ENCODE data around the gene KIAA0232. TPM values are rescaled to one million over a fixed set of nuclear protein-coding genes. Genes with fewer than 3 reads are reported as not detected.

Gene KIAA0232
- total RNA-seq, 1 experiment from 2014 or later = 28.5 TPM

DNA sequence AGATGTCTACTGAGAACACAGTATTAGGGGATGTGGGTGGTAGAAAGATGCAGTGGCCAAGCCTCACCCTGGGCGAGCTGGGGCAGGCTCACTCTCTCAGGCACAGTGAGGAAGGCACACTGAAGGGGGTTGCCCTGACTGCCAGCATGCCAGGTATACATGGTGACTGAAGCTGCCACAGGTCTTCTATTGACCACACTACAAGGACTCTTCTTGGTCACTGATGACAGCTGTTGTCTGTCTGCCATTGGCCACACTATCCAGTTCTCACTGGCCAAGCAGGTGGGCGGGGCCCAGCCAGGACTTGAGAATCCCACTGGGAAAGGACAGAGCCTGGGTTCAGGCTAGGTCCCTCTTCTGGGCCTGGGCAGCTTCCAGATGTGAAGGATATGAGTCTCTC is 87.4 kb downstream of the KIAA0232 start:
- H2BK15ac ChIP-seq (ENCODE audit: low read depth, low read length) = no peak overlapping the region
- no peak overlapping the region for H2BK20ac ChIP-seq (ENCODE audit: low read depth, low read length, poor library complexity, severe bottlenecking)
- H4K5ac ChIP-seq (ENCODE audit: insufficient read length, low read depth, low read length) = no peak overlapping the region
- no peak overlapping the region for H4K91ac ChIP-seq (ENCODE audit: insufficient read length, low read depth, low read length)
- peaks cover 0 to 4% of the 10 kb centered on the region in 2 experiments; a peak in 1 of 4 replicates for H3K4me1 Mint-ChIP-seq
- no peak overlapping the region for H2AK5ac ChIP-seq (ENCODE audit: insufficient read length, low read length)
- H3K27ac Mint-ChIP-seq = no peak overlapping the region
- H4K8ac ChIP-seq (replicated peaks; ENCODE audit: insufficient read length, low read depth, low read length) = no peak overlapping the region
- no peak overlapping the region for H2BK120ac ChIP-seq (ENCODE audit: low read depth, low read length, poor library complexity, severe bottlenecking)
- no peak overlapping the region for H3K14ac ChIP-seq (ENCODE audit: insufficient read depth, low read length)
- no peaks in the 10 kb centered on the region for H3K79me2 ChIP-seq (ENCODE audit: insufficient read depth, low read length)
- no peaks in the 10 kb centered on the region for H3K4me1 ChIP-seq (ENCODE audit: insufficient read depth, low read length)
- H3K56ac ChIP-seq (ENCODE audit: insufficient read length, low read depth, low read length) = no peak overlapping the region
- no peaks in the 10 kb centered on the region for H4K20me1 ChIP-seq (ENCODE audit: control insufficient read depth, insufficient read depth, insufficient read length)
- peaks cover 10 to 49% (median 46%) of the 10 kb centered on the region in 3 experiments; a peak in 5 of 7 replicates for H3K36me3 Mint-ChIP-seq (ENCODE audit: insufficient read depth in 1 of 3, low read depth in 3 of 3)
- H3K23ac ChIP-seq (ENCODE audit: insufficient read length, low read depth, low read length) = no peak overlapping the region
- H3K4me3 Mint-ChIP-seq = no peak overlapping the region
- H2AFZ ChIP-seq (ENCODE audit: low read length) = no peak overlapping the region
- TF ChIP-seq, protein P1, sequence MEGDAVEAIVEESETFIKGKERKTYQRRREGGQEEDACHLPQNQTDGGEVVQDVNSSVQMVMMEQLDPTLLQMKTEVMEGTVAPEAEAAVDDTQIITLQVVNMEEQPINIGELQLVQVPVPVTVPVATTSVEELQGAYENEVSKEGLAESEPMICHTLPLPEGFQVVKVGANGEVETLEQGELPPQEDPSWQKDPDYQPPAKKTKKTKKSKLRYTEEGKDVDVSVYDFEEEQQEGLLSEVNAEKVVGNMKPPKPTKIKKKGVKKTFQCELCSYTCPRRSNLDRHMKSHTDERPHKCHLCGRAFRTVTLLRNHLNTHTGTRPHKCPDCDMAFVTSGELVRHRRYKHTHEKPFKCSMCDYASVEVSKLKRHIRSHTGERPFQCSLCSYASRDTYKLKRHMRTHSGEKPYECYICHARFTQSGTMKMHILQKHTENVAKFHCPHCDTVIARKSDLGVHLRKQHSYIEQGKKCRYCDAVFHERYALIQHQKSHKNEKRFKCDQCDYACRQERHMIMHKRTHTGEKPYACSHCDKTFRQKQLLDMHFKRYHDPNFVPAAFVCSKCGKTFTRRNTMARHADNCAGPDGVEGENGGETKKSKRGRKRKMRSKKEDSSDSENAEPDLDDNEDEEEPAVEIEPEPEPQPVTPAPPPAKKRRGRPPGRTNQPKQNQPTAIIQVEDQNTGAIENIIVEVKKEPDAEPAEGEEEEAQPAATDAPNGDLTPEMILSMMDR (conservative IDR thresholded peaks at IDR 0.05) = no peak
- no peak overlapping the region for H3K27ac ChIP-seq (ENCODE audit: insufficient read length, low read depth, low read length)
- no peak overlapping the region for H3K9ac ChIP-seq (ENCODE audit: extremely low read depth, insufficient read length, low read length)
- H3T11ph ChIP-seq (ENCODE audit: low read length) = no peak overlapping the region
- H2BK5ac ChIP-seq (ENCODE audit: insufficient read length, low read length) = no peak overlapping the region
- no peaks in the 10 kb centered on the region for H3K9me3 ChIP-seq (ENCODE audit: control insufficient read depth, low read depth, low read length)
- no peak overlapping the region for H3K4ac ChIP-seq (ENCODE audit: low read depth, low read length)
- no peak for DNase-seq
- WGBS (ENCODE audit: extremely low coverage, insufficient read length, low lambda C conversion rate) = no CpG with 5 or more reads among the region's 2 CpGs
- H3K27me3 Mint-ChIP-seq (ENCODE audit: low read depth) = no peaks in the 10 kb centered on the region
- no peaks in the 10 kb centered on the region for H3K9me3 Mint-ChIP-seq
- H3K18ac ChIP-seq (ENCODE audit: insufficient read length, low read depth, low read length) = no peak overlapping the region
- no peak overlapping the region for H3K4me2 ChIP-seq (ENCODE audit: insufficient read depth, insufficient read length, low read length)
- H3K23me2 ChIP-seq (ENCODE audit: insufficient read length, low read depth, low read length, poor library complexity, severe bottlenecking) = no peaks in the 10 kb centered on the region
- no peaks in the 10 kb centered on the region for H3K79me1 ChIP-seq (ENCODE audit: insufficient read depth, low read depth, low read length, poor library complexity, severe bottlenecking)
- no peaks in the 10 kb centered on the region for H3K27me3 ChIP-seq (ENCODE audit: insufficient read depth, low read length)
- H2BK12ac ChIP-seq (ENCODE audit: insufficient read length, low read depth, low read length) = no peak overlapping the region

All from H9 (cell line).